ENCODE results near the gene SIRT7. TPM values are rescaled to one million over a fixed set of nuclear protein-coding genes. Genes with fewer than 3 reads are reported as not detected.

Gene SIRT7
- total RNA-seq, 4 donors from 2014 or later: 14.3 to 24.1 (median 18.3) TPM

GRCh38 chr17:81923302-81924260, 5.6 kb upstream of the SIRT7 start:
- Histone ChIP-seq H3K4me3 (peak overlapping the region in 1 of 2 donors; percentile 42), H3K4me1 (peaks cover 0 to 86% (median 49%) of the 10 kb centered on the region in 3 donors), H3K27me3 (peaks cover 6% of the 10 kb centered on the region), H3K9me3 (no peaks in the 10 kb centered on the region), H3K36me3 (peaks cover 0 to 38% of the 10 kb centered on the region in 2 donors), H3K27ac (peak overlapping the region in 3 of 4 donors; percentile 71 to 99 (median 98))
- TF ChIP-seq EP300 (IDR thresholded peaks at IDR 0.05): no peak
- TF ChIP-seq POLR2AphosphoS5 (IDR thresholded peaks at IDR 0.05): no peak
- TF ChIP-seq POLR2A (IDR thresholded peaks at IDR 0.05): no peak
- no peak for TF ChIP-seq CTCF (IDR thresholded peaks at IDR 0.05)
- peak; percentile 17 for ATAC-seq
- WGBS, 2 donors (ENCODE audit: low coverage in 1 of 2): 0% methylated on average over 7 of the region's 32 CpGs; no CpG with 5 or more reads in 1 of the 2 donors

- no peak for TF ChIP-seq POLR2AphosphoS5 (IDR thresholded peaks at IDR 0.05)
- TF ChIP-seq EP300 (IDR thresholded peaks at IDR 0.05): no peak
- TF ChIP-seq CTCF (IDR thresholded peaks at IDR 0.05): no peak
- no peak for TF ChIP-seq POLR2A (IDR thresholded peaks at IDR 0.05)
- 90 to 94% methylated on average over 9 to 12 of the region's 58 CpGs for WGBS, 2 donors (ENCODE audit: low coverage in 1 of 2)
- peaks cover 0 to 83% (median 45%) of the 10 kb centered on the region in 3 donors for H3K4me1 ChIP-seq
- no peak for ATAC-seq
- no peaks in the 10 kb centered on the region for H3K27me3 ChIP-seq
- peak overlapping the region in 1 of 2 donors; percentile 42 for H3K4me3 ChIP-seq
- H3K27ac ChIP-seq: peak overlapping the region in 3 of 4 donors; percentile 71 to 99 (median 98)
- H3K36me3 ChIP-seq: peaks cover 0 to 38% of the 10 kb centered on the region in 2 donors
- H3K9me3 ChIP-seq: no peaks in the 10 kb centered on the region
Observed at GRCh38 chr17:81922566-81923301, 4.8 kb upstream of the SIRT7 start.

- no peak for TF ChIP-seq POLR2AphosphoS5 (IDR thresholded peaks at IDR 0.05)
- no peak for TF ChIP-seq POLR2A (IDR thresholded peaks at IDR 0.05)
- TF ChIP-seq CTCF (IDR thresholded peaks at IDR 0.05): no peak
- no peak for TF ChIP-seq EP300 (IDR thresholded peaks at IDR 0.05)
- H3K27me3 ChIP-seq: no peaks in the 10 kb centered on the region
- H3K36me3 ChIP-seq: peaks cover 0 to 38% of the 10 kb centered on the region in 2 donors
- peak overlapping the region in 2 of 4 donors; percentile 71 to 98 for H3K27ac ChIP-seq
- peaks cover 1 to 88% (median 49%) of the 10 kb centered on the region in 3 donors for H3K4me1 ChIP-seq
- no peaks in the 10 kb centered on the region for H3K9me3 ChIP-seq
- no peak for ATAC-seq
- peak overlapping the region in 1 of 2 donors; percentile 42 for H3K4me3 ChIP-seq
- 100% methylated on average over 1 of the region's 23 CpGs; no CpG with 5 or more reads in 1 of the 2 donors for WGBS, 2 donors (ENCODE audit: low coverage in 1 of 2)
Observed at GRCh38 chr17:81921996-81922565, 4.1 kb upstream of the SIRT7 start.

- 76 to 83% methylated on average over 3 of the region's 3 CpGs for WGBS, 2 donors (ENCODE audit: low coverage in 1 of 2)
- H3K27ac ChIP-seq: no peak overlapping the region
- H3K4me1 ChIP-seq: peaks cover 6 to 94% (median 55%) of the 10 kb centered on the region in 3 donors
- H3K27me3 ChIP-seq: no peaks in the 10 kb centered on the region
- H3K9me3 ChIP-seq: no peaks in the 10 kb centered on the region
- peaks cover 0 to 38% of the 10 kb centered on the region in 2 donors for H3K36me3 ChIP-seq
- TF ChIP-seq POLR2A (IDR thresholded peaks at IDR 0.05) (no peak), EP300 (IDR thresholded peaks at IDR 0.05) (no peak), CTCF (IDR thresholded peaks at IDR 0.05) (no peak), POLR2AphosphoS5 (IDR thresholded peaks at IDR 0.05) (no peak)
- no peak for ATAC-seq
- no peak overlapping the region for H3K4me3 ChIP-seq
Observed at GRCh38 chr17:81921537-81921862, 3.5 kb upstream of the SIRT7 start.

Measured in gastroesophageal sphincter (tissue), 4 donors.